GM19468 (cell line): ENCODE measurements around the gene GARNL3.

Experiments
- ATAC-seq: cut with Tn5 transposase; IDR thresholded peaks from one replicate; pipeline ENCODE4 v1.9.1; 2021; ENCODE audit warnings: mild to moderate bottlenecking, moderate library complexity, moderate number of reproducible peaks; ENCODE audit not compliant: unreplicated experiment; ENCODE audit errors: extremely low read depth

Gene GARNL3

DNA sequence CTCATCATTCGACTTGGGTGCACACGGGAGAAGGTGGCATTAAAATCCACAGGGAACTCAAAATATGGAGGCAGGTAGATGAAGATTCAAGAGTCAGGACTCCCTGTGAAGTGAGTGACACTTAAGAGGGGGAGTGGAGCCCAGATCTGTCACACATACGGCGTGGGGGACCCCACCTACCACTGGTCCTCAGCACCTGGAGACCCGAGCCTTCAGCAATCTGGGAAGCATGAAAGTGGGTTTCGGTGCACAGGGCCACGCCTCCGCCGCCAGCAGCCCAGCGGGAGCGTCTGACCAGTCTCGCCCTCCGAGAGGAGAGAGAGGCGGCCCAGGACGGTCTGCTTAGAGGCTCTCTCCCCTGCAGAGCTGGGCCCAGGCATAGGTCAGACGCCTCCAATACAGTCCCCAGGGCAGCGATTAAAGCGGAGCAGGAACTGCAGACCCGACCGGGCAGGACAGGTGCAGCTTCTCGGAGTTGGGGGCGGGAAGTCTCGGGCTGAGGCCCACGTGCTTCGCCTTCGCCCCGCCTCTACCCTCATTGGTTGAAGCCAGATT is 131.8 kb downstream of the GARNL3 start:
- ATAC-seq = no peak

DNA sequence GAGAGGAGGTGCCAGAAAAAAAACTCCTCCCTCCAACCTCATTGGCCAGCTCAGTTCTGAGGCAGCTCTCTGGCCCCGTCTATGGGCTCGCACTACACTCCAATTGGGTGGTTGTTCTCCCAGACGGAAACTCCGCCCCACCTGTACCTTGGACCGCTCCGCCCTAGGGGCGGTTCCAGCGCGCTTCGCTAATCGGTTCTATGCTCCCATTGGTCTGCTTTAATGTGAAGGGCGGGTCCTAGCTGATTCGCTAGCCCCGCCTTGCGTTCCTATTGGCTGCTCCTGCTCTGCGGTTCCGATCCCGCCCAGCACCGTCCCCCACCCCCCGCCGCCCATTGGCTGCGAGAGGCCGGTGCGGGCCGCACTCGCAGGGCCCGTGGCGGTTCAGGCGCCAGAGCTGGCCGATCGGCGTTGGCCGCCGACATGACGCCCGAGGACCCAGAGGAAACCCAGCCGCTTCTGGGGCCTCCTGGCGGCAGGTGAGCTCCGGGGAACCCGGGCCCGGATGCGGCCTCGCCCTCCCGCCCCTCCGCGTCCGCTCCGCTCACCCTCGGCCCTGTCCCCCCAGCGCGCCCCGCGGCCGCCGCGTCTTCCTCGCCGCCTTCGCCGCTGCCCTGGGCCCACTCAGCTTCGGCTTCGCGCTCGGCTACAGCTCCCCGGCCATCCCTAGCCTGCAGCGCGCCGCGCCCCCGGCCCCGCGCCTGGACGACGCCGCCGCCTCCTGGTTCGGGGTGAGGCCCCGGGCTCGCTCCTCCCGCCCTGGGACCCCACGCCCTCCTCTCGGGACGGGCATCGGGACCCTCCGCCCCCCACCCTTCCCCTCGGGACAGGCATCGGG is 132.5 kb downstream of the GARNL3 start, which contains the start of gene SLC2A8:
Gene SLC2A8, plus strand, starts transcription at position 362 of the 838 bp plus-strand sequence. Its CDS starts 62 bp downstream, at position 424.
- ATAC-seq = peak; percentile 92

DNA sequence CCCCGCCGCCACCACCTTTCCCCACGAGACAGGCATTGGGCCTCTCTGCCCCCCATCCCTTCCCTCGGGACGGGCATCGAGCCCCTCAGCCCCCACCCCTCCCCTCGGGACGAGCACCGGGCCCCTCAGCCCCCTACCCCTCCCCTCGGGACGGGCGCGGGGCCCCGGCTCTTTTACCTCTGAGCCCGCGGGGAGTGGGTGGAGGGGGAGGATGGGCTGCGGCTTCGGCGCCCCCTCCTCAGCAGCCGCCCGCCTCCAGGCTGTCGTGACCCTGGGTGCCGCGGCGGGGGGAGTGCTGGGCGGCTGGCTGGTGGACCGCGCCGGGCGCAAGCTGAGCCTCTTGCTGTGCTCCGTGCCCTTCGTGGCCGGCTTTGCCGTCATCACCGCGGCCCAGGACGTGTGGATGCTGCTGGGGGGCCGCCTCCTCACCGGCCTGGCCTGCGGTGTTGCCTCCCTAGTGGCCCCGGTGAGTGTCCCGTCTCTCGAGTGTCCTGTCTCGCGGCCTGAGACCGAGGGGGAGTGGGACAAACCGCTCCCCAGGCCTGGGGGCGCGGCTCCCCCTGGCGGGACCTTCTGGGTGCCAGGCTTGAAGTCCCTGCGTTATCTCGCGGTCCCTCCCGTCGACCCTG is 133.2 kb downstream of the GARNL3 start:
- ATAC-seq = no peak

DNA sequence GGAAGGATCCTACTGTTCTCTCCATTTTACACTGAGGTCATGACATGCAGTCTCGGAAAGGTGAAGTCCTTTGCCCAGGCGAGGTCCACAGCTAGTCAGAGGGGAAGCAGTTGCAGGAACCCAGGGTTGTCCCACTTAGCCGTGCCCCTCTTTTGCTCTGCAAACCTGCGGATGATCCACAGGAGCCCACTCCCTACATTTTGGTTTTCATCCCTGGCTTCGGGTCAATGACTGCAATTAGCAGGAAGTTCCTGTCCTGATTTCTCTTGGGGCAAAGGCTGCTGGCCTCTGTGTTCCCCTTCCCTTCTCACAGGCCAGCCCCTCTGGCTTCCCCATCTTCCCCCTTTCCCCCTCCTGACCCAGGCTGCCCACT is 133.7 kb downstream of the GARNL3 start:
- ATAC-seq = no peak

DNA sequence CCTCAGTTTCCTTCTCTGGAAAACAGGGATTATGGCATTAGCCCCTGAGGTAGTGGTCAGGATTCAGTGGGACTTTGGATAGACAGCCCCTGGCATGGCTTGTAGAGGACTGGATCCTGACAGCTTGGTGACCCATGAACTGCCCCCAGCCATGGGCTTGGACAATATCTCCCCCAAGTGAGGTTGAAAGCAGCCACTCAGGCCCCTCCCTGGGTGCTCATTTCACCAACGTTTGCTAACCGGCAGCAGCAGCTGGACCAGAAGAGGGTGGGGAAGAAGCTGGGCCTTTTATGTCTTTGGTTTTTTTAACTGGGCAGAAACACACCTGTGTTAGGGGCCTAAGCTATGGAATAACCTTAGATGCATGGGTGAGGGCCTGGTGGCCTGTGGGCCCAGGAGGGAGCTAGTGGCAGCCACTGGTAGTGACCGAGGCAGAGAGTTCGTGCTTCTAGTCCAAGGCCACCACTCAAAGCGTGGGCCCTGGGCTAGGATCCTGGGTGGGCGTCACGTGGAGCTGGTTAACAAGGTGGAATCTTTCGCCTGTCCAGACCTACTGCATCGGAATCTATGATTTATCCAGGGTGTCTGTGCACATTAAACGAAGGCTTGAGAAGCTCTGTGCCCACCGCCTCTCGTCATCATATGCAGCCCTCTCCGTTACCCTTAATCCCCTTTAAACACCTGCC is 134.3 kb downstream of the GARNL3 start:
- ATAC-seq = no peak

DNA sequence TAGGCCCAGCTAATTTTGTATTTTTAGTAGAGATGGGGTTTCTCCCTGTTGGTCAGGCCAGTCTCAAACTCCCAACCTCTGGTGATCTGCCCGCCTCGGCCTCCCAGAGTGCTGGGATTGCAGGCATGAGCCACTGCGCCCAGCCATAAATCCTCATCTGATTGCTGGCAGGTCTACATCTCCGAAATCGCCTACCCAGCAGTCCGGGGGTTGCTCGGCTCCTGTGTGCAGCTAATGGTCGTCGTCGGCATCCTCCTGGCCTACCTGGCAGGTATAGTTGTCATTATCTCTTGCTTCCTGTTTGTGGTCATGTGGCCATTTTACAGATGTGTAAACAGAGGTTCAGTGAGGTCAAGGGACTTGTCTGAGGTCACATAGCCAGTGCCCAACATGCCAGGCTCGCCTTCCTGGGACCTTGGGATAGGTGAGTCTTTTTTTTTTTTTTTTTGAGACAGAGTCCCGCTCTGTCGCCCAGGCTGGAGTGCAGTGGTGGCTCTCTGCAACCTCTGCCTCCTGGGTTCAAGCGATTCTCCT is 135.2 kb downstream of the GARNL3 start:
- no peak for ATAC-seq

DNA sequence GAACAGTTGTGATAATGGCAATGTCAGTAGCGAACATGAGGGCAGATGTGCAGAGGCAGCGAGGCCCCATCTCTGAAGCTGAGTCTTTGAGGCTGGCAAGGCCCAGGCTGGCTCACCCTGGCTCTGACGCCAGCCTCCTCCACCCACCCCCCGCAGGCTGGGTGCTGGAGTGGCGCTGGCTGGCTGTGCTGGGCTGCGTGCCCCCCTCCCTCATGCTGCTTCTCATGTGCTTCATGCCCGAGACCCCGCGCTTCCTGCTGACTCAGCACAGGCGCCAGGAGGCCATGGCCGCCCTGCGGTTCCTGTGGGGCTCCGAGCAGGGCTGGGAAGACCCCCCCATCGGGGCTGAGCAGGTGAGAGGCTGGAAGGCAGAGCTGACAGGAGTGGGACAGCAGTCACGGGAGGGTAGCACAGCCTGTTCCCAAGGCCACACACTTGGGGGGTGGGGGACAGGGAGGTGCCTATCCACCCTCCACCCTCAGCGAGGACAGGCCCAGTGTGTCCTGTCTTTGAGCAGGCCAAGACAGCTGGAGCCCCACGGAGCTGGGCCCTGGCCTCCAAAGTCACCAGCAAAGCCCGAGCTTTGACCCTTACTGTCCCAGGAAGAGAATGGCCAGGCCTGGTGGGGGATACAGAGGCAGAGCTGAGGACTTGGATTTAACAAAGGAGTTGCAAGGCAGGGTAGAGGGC is 138.0 kb downstream of the GARNL3 start:
- no peak for ATAC-seq

DNA sequence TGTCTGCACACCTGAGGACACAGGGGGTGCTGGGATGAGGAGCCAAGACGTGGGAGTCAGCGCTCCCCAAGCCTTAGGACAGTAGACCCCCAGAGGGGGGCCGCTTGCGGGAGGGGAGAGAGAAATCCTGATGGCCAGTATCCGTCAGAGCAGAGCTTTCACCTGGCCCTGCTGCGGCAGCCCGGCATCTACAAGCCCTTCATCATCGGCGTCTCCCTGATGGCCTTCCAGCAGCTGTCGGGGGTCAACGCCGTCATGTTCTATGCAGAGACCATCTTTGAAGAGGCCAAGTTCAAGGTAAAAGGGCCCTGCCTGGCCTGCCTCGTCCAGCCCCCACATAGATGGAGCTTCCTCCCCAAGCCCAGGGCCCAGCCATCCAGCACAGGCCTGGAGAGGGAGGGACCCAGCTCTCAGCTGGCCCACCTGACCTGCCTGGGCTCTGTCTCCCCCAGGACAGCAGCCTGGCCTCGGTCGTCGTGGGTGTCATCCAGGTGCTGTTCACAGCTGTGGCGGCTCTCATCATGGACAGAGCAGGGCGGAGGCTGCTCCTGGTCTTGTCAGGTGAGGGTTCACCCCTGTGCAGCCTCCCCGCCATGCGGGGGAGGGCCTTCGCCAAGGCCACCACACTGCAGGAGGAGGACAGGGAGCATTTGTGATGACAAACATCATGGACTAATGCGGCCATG is 139.1 kb downstream of the GARNL3 start:
- no peak for ATAC-seq

DNA sequence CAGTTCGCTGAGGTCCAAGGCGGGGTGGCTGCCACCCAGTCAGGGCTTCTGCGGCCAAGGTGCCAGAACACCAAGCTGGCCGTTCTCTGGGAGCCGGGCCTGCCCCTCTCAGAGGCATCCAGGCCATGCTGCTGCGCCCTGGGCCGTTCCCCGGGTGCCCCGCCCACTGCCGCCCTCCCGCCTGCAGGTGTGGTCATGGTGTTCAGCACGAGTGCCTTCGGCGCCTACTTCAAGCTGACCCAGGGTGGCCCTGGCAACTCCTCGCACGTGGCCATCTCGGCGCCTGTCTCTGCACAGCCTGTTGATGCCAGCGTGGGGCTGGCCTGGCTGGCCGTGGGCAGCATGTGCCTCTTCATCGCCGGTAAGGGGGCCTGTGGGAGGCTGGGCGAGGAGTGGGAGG is 140.1 kb downstream of the GARNL3 start:
- no peak for ATAC-seq

DNA sequence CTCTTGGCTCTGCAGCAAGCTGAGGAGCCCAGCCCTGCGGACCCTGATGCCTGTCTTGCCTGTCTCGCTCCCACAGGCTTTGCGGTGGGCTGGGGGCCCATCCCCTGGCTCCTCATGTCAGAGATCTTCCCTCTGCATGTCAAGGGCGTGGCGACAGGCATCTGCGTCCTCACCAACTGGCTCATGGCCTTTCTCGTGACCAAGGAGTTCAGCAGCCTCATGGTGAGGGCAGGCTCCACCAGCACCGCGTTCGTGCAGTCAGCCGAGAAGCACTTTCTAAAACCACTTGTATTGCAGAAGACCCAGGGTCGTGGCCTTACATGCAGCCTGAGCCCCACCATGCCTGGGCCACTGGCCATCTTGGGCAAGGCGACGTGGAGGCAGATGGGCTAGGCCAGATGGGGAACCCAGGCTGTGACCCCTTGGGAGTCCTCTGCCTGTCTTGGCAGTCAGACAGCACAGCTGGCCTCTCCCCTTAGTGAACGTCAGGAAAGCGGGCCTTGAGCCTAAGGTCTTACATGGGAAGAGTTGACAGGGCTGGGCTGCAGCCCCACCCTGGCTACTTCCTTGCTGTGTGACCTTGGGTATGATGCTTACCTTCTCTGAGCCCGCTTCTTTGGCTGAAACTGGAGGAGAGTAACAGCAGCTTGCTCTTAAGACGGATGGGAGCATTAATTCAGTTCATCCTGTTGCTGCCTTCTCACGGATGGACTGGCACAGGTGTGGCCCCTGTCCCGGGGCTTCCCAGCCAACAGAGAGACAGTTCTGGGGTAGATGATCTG is 141.0 kb downstream of the GARNL3 start:
- ATAC-seq = no peak

DNA sequence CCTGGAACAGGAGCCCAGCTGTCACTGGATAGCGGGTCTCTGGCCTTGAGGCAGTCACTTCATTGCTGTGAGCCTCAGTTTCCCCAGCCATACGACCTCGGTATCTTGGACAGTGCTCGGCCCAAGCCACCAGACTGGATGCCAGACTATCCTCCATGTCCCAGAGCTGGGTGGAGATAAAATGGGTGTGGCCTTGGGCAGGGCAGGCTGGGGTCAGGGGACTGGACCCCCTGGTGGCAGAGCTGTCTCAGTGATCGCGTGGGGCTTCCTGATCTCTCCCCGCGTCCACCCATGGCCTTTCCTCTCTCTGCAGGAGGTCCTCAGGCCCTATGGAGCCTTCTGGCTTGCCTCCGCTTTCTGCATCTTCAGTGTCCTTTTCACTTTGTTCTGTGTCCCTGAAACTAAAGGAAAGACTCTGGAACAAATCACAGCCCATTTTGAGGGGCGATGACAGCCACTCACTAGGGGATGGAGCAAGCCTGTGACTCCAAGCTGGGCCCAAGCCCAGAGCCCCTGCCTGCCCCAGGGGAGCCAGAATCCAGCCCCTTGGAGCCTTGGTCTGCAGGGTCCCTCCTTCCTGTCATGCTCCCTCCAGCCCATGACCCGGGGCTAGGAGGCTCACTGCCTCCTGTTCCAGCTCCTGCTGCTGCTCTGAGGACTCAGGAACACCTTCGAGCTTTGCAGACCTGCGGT is 142.4 kb downstream of the GARNL3 start:
- no peak for ATAC-seq

DNA sequence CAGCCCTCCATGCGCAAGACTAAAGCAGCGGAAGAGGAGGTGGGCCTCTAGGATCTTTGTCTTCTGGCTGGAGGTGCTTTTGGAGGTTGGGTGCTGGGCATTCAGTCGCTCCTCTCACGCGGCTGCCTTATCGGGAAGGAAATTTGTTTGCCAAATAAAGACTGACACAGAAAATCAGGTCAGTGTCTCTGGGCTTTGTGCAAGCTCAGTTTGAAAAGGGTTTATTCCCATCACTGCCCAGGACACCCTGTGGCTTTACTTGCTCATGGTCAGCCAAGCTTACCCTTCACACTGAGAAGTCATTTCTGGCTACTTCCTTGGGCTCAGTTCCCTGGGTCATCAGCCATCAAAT is 142.9 kb downstream of the GARNL3 start:
- no peak for ATAC-seq

DNA sequence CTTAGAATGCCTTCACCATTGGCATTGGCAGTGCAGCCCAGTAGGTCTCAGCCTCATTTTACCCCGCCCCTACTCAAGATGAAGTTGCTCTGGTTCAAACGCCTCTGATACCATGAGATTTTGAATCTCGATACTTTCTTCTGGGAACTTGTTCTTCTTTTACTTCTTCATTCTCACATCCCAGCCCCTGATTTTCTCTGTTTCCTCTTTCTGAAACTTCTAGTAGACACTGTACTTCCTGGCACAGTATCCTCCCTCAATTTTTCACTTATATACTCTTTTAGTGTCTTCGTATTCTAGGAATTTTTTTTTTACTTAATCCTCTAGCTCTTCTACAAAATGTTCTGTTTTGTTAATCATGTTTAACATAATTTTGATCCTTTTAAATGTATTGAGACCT is 146.5 kb downstream of the GARNL3 start:
- ATAC-seq = no peak

DNA sequence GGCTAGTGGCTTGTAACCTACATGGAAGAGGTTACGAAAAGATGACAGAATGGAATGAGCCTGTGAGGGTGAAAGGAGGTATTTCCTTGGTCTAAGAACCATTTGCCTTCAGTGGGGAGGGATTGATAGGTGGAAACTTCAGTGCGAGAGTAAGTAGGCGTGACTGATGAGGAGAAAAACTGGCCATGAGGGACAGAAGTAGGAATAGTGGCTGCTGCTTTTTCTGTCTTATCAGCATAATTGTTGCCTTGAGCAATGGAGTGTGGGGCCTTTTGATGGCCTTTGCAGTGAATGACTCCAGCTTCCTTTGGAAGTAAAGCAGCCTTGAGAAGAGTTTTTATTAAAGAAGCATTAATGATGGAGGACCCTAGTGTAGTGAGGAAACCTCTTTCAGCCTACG is 150.6 kb downstream of the GARNL3 start:
- ATAC-seq = no peak

DNA sequence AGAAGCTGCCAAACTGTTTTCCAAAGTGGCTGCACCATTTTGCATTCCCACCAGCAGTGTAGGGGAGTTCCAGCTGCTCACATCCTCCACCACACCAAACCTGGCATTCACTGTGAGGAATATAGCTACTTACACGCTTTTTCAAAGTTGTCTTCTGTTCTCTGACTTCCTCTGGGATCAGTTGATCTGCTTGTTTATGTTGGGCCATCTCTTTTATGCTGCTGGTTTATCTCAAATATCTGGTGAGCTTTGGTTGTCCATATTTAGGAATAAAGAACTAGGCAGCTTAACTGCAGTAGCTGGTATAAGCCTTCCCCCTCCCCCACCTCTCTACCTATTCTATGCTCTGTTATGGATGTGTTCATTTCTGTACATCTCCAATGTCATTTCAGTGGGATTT is 151.1 kb downstream of the GARNL3 start:
- ATAC-seq = no peak

DNA sequence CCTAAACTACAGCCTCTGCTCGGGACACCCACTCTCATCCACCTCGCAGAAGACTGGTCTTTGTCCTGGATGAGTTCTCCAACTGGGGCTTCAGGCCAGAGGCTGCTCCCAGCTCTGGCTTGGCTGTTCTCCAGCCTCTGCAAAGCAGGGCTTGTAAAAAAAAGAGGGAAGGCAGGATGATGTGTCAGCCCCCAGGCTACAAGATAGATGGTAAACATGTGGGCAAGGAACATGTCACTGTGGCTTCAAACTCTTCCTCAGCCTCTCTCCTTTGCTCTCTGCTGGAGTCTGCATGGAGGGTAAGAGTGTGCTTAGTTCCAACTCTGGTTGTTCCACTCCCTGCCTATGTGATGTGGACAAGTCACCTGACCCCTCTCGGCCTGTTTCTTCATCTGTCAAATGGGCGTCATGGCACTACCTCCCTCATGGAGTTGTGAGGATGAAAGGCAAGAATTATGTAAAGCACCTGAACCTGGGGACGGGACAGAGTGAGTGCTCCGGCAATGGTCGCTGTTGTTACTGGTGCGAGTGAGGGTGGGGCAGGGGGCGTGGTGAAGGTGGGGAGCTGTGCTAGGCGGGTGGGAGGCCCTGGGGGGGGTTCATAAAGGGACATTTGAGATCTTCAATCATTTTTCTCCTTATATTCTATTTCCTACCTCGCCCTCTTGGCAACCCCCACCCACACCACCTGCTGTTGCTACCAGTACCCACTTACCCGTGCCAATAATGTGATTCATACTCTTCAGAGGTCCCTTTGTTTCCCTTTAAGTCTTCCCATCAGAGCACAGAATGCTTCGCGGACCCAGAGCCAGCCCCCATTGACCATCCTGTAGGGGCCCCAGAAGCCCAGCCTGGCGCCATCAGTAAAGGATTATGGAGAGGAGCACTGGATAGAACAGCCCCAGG is 152.8 kb downstream of the GARNL3 start:
- no peak for ATAC-seq

DNA sequence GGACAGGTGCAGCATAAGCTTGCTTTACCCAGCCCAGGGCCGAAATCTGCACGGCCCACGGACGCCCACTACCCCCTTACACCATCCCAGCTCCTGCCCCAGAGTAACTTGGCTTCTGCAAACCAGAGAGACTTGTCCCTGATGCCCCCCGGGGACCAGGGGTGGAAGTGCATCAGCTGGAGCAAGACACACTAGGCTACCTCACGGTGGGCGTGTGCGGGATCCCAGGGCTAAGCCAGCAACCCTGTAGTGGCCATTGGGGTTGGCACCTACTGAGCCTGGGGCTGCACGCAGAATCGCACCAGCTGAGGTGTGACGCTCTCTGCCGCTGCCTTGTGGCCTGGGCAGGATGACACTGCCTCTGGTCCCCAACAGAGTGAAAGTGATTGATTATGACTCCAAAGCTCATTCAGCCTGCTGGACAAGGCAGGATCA is 153.5 kb downstream of the GARNL3 start:
- no peak for ATAC-seq
